Glomerular visceral epithelial cell (primary cell): ENCODE results near the gene MPPED2.

ENCODE experiments used
- DNase-seq: peaks from one replicate; pipeline ENCODE4 v3.0.0-alpha.2; 2016; ENCODE audit errors: extremely low spot score

Gene MPPED2

DNA sequence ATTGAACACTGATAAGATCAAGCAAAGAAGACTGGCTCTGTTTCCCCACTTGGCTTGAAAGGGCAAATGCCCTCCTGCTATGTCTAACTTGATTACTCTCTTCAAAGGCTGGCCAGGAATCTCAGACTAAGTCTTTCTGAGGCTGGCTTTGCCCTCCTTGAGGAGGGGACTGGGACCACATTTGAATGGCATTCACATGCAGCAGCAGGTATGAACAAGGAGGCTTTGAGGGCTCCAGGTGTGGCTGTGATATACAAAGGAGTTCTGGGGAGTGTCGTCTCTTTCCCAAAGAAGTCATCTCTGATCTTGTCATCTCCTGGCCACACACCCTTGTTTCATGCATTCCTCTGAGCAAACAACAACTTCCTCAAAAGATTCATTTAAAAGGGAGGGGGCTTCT is 132.4 kb downstream of the MPPED2 start:
- no peak for DNase-seq

DNA sequence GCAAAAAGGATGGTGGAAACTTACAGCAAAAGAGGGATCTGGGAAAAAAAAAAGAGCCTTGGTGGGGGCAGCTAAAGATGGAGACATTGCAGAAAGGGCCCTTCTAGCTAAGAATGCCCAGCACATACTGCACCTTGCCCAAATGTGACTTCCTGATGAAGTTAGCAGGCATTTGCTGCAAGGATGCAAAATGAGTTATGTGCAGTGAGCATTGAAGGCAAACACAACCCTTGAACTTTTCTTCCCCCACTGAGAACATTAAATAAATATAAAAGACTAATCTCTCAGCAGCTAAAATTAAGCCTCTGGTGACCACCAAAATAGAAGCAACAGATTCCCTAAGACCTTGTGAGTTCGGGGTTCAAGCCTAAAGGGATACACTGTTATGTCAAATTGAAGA is 133.3 kb downstream of the MPPED2 start:
- no peak for DNase-seq

DNA sequence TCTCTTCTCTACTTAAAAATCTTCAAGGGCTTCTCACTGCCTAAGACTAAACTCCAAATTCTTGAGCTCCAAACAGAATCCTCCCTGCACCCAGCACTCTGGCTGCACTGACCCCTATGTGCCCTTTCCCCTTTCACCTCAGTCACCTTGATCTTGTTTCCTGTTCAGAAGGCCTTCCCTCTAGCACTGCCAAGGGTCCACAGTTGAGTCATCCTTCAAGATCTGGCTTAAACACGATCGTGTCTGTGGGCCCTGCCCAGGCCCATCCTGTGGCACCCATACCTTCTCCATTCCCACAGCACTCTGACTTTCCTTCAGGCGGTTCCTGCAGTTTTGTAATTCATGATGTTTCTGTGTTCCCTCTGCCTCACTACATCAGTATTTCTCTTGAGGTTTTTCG is 134.0 kb downstream of the MPPED2 start:
- no peak for DNase-seq

DNA sequence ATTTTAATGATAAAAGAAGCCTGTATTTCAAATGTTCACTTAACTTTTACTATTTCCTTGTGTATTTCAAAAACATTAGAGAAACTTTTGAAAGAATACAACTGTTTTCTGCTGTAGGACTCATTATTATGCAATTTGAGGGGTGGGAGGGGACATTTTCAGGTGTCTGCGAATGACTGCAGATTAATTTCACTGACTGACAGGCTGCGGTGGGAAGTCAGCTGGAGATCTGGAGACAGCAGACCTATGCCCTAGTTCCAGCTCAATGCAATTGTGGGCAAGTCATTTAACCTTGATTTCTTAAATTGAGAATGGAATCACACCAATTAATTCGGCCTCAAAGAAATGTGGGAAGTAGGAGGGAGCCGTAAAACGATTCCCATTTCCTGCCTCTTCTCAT is 134.5 kb downstream of the MPPED2 start:
- no peak for DNase-seq

DNA sequence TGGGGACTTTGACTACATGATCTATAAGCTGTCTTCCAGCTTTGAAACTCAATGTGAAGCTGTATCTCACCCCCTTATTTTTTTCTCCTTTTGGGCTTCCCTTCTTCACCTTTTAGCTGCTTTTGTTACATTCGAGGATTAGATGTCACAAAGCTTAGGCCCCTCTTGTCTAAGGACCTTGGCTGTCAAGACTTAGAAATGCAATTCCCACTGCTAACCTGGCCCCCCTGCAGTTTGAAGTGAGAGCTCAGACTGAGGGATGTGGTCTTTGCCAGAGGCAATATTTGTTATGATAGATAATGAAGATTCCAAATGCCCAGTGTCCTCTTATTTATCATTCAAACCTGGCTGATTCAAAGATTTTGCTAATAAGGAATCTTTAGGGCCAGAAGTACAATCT is 135.0 kb downstream of the MPPED2 start:
- DNase-seq: no peak

DNA sequence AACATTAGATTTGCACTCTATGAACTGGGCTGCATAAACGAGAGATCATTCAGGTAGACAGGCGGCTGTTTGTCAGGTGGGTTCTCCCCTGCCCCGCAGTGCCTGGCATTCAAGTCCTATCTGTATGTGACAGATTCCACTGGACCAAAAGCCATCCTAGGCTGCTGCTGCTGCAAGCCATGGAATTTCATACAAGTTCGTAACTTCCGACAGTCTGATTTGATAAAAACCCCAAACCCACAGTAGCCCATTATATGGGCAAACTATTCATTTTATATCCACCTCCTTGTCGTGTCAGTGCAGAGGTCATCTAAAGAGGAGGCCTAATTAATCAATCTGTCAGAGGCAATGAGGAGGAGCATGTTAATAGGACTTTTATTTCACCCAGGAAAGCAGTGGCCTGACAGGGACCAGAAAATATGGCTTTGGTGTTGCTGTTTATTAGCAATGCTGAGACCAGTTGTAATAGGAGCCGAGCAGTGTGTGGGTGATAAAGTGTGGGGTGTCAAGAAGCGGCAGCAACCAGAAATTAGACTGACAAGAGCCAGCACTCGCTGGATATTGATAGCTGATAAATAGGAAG is 139.0 kb downstream of the MPPED2 start:
- no peak for DNase-seq

DNA sequence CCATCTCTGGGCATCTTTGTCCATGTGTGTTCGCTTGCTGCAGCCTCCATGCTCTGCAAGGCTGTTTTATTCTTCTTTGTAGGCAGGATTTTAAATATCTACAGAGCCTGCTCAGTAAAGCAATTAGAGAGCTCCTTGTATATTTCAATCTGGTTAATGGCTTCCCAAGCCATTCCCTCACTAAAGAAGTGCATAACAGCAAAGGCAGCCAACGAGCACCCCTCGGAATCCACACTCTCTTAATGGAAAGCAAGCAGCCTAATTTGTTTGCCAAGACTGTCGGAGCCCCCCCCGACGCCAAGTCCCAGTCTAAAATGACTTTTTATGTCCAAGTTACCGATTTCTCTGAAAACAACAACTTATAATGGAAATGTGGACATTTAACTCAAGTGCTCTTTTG is 139.6 kb downstream of the MPPED2 start:
- no peak for DNase-seq

DNA sequence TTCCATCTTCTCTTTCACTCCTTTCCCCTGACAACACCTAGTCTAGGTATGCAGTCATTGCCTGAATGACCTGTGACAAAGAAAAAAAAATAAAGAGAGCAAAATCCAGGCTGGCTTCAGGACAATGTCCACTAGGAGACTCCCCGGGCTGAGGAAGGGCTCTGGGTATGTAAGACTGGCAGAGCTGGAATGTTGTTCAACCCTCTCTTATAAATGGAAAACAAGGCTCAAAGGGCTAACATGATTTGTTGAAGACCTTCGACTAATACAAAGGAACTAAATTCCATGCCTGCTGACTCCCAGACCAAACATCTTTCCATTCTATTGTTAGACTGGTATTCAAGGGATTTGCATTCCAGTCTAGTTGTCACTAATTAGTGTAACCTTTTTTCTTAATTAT is 141.1 kb downstream of the MPPED2 start:
- no peak for DNase-seq

DNA sequence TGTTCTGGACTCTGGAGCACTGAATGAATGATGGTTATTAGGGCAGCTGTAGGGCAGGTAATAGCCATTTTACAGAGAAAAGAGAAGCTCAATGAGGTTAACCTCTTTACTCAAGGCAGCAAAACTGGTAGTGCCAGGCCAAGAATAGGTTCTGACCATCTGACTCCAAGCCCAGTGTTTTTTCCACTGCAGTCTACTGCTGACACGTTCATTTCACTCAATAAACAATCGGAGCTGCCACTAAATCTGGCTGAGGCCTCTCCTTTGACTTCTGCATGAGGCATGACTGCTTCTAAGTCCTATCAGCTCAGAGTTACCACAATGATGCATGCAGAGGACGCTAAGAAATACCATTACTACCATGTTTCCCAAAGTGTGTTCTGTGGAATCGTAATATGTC is 145.6 kb downstream of the MPPED2 start:
- DNase-seq: no peak

DNA sequence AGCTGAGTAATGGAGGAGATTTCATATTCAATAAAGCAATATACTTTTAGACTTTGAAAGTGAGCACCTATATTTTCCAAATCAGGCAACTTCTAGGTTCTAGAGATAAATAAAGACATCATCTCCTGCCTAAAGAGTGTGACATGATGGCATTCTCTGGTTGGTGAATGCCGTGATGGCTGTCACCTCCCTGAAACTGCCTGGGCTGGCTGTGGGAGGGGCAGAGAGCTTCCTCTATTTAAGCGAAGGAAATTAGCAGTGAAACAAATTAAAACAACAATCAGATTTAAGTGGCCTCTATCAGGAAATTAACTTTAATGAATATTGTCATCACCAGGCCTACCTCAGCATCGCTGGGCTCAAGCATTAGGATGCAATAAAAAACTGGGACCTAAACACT is 149.4 kb downstream of the MPPED2 start:
- DNase-seq: no peak

DNA sequence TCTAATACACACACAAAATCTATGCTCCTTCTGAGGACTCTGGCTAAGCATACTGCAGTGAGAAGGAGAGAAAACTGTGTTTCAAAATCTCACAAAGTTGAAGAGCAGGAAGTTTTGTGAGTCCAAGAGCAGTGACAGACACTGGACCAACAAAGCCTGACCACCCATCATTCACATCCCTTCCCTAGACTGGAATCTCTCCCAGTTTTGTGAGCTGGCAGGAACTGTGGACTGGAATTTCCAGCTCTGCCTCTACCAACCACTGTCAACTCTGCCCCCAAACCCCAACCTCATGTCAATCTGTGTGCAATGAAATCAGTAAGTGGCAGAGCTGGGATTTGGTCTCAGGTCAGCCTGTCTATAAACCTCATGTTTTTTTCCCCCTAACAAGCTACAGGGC is 150.7 kb downstream of the MPPED2 start:
- no peak for DNase-seq

DNA sequence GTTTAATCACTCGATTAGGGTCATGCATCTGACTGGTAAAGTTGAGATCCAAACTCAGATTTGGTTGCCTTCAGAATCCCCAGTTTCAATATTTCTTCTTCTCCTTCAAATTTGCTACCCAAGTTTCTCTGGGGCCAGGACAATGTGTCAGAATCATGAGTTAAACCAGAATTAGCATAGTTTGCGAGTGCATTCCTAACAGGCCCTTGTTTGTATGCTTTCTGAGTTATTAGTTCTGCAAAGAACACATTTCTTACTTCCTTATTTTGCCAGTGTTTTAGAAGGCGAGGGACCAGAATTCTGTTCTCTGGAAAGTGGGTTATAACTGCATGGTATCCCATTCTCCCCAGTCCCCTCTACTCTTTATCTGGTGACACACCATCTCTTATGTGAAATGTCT is 151.3 kb downstream of the MPPED2 start:
- no peak for DNase-seq

DNA sequence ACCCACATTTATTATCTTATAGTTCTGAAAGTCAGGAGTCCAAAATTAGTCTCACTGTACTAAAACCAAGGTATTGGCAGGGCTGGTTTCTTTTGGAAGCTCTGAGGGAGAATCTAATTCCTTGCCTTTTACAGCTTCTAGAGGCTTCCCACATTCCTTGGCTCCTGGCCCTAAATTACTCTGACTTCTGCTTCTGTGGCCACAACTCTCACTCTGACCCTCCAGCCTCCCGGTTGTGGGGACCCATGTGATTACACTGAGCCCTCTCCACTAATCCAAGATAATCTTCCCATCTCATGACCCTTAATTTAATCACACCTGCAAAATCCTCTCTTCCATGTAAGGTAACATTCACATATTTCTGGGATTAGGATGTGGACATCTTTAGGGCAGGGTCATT is 152.3 kb downstream of the MPPED2 start:
- DNase-seq: no peak

DNA sequence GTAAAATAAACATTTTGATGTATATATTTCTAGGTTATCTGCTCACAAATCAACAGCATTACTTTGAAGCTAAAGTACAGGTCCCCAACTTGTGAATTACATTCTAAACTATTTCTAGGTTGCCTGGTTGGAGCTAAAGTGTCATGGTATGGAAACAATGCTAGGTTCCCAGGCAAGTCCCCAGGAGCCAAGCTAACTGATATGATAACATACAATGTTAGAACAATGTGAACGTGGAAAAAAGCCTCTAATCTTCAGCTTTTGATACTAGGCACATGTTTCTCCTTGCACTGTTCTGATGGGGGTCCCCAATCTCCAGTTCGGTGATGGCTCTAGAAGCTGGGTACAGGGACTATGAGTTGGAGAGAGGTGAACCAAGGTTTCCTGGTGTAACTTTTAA is 153.4 kb downstream of the MPPED2 start:
- DNase-seq: no peak

DNA sequence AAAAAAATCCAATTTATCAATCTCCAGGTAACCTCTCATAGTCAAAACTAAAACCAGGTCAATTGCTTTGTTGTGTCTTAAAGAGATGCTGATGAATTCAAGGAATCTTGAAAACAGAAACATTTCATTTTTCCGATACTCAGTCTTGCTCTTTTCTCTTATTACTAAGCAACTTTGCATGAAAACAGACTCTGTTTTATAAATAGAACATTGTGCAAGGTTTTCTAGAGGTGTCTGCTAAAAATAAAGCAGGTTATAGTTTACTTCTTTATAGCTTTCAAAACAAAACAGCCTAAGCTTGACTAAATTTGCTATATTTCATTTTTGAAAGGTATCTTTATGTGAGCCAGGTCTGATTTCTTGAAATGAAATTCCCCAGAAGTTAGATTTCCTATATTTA is 154.0 kb downstream of the MPPED2 start:
- DNase-seq: no peak

DNA sequence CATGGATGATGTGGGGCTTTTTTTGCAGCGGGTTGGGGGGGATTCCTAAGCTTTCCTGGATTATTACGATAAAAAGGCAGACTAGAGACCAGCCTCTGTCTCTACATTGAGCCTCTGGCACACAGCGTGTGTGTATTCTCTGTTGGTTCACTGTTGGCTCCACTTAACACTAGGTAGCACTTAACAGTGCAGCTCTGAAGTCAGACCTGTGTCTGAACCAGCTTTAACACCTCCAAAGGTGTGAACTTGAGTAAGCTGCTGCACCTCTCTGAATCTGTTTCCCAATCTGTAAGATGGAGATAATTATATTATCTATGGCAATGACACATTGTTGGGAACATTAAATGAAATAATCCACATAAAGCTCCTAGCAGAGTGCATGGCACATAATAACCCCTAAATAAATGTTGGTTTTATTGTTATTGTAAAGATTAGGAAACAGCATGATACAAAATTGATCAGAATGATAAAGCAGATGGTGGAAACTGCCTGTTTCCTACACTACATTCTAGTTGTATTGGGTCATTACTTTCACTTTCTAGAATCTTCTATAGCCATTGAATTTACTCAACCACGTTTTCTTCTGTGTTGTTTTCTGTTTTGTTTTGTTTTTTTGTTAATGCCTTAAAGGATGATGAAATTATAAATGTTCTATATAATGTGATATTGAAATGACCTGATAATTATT is 154.9 kb downstream of the MPPED2 start:
- DNase-seq: no peak

DNA sequence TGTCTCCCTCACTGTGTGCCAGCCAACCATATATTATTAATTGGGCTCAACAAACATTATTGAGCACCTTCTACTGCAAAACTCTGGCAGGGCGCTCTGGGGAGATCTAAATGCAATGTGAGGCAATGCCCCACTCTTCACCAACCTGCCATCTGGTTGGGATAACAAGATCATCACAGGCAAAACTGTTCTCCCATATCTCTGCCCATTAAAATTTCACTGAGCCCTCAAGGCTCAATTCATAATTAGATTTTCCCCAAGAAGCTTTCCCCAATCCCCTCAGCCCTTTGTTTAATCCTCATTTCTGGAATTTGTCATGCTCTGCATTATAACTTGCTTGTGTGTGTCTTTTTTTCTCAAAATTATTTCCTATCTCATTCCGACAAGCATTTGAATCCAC is 156.6 kb downstream of the MPPED2 start:
- DNase-seq: no peak

DNA sequence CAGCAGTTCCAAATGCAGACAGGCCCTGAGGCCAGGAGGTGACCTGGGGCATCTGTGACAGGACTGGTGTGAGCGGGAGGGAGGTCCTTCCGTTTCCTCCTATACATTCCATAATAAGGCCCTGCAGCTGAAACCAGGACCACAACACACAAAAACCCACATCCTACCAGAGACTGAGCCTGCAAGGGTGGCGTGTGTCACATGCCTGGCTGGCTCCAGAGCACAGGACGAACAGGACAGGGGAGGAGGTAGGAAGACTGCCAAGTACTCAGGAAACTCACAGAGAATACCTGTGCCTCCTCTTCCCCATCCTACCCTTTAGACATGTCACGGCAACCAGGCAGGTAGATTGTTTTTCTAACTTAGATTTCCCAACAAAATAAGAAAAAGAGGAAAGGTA is 159.4 kb downstream of the MPPED2 start:
- DNase-seq: no peak

DNA sequence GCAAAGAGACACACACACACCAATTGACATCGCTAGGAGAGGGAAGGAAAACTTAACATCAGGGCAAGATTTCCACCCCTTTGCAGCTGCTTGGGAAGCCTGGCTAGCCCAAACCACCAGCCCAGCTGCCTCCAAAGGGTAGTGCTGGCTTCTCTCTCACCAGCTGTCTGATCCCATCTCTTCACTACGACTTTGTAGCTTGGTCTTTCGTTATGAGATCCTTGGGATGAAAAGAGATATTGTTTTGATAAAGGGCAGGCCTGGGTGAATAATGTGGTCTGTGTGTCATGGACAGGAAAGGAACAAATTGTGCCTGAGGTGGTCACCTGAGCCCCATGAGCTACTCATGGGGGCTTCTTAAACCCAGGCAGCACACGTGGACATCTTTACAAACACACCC is 161.3 kb downstream of the MPPED2 start:
- DNase-seq: no peak

DNA sequence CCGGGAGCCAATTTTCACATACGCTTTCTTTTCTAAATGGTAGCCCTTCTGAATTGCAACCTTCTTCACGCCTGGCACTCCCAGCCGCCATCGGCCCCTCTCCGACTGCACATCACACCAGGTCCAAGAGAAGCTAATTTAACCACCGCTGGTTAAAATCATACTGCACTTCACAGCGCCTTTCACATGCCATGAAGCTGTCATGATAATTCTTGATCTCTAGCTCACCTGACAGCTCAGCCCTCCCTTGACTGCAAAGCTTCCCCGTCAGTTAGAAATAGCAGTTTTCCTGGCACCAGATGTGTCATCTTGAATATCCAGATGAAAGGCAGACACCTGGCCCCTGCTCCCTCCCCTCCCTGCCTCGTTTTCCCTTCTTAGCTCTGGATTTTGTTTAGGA is 161.8 kb downstream of the MPPED2 start:
- peak; percentile 1 for DNase-seq

DNA sequence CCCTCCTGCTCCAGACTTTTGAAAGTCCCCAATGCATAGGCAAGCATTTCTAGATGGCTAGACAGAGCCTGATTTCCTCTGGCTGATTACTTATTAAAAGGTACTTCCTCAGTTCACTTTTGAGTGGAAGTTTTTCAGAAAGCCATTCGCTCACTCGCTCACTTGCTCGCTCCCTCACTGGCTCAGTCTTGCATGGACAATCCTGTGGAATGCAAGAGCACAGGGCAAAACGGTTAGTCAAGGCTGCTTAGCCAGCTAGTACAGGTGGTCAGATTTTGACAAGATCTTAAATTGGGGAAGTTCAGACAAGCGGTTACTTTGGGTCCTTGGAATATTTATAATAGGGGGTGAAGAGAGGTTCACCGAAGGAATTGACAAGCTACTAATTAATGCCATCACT is 162.3 kb downstream of the MPPED2 start:
- peak; percentile 70 for DNase-seq

DNA sequence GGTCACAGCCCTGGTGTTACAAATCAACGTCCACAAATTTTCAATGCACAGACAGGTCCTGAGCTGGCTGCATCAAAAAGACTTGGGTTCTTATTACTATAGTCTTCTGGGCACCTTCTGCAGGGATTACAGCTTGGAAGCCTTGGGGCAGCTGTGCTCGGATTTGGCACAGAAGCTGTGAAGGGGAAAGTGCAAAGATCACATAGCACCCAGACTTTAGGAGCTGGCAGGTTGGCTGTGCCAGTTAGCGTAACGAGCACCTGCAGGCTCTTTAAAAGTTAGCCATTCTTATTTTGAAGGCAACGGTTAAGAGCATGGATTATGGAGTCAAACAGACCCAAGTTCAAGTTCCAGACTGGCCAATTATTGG is 162.9 kb downstream of the MPPED2 start:
- no peak for DNase-seq

DNA sequence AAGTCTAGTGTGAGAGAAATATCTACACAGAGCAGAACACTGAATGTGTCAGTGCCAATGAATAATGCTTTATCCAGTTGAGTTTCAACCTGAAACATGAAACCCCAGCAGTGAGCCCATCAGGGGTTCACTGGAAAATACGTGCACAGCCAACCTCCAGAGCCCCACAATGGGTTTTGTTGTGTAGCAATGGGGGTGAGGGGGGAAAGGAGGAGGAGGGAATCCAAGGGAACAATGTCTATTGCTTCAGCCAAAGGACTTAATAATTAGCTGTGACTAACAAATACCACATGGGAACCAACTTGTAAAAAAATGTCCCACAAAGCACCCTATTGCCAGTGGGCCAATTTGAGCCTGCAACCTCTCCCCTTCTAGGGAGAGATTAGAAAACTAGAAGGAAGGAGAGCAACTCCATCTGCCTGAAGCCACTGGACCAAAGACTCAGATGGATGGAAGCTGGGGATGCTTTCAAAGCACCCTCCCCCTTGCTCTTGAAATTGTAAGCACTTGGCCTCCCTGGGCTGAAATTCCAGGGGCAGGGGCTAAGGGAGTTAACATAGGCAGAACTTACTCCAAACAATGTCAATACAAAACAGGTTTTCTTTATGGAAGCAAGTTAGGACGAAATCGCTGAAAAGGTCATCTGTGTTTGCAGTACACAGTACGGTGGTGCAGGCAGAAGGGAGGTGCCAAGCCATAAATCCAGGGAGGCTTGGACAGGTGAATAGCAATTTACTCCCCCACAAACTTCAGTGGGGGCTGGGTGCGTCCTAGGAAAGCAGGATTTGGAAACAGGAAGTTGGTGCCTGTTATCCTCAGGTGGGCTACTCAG is 163.5 kb downstream of the MPPED2 start:
- no peak for DNase-seq
